ENCODE results near the gene IL36B. TPM values are rescaled to one million over a fixed set of nuclear protein-coding genes. Genes with fewer than 3 reads are reported as not detected.

Gene IL36B

DNA sequence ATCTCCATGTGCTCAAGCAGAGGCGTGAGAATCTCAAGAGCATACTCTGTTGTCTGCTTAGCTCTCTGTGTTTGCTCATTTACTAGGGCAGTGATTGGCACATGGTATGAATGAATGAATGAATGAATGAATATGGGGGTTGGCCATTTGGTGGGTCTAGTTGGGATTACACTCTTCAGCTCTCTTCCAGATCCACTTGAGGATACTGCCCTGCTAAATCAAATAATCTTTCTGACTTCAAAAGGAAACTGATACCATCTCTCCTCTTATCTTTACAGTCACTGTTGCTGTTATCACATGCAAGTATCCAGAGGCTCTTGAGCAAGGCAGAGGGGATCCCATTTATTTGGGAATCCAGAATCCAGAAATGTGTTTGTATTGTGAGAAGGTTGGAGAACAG, 72.9 kb downstream of the IL36B start:
- H4K8ac ChIP-seq (ENCODE audit: low read length), result no peak overlapping the region
- H3K23ac ChIP-seq (ENCODE audit: low read length in 2 of 2), result no peak overlapping the region
- no peak overlapping the region for H3K14ac ChIP-seq (ENCODE audit: low read length in 2 of 2)
- no peak overlapping the region for H3K27ac ChIP-seq (ENCODE audit: low read length, poor library complexity, severe bottlenecking)
- no peak for DNase-seq
- H2BK15ac ChIP-seq (ENCODE audit: low read depth, poor library complexity, severe bottlenecking), result no peak overlapping the region
- no peak overlapping the region for H2BK5ac ChIP-seq (ENCODE audit: low read depth, low read length, poor library complexity, severe bottlenecking)
- H2AFZ ChIP-seq (ENCODE audit: low read depth, low read length), result no peak overlapping the region
- no peak overlapping the region for H3K4me2 ChIP-seq (ENCODE audit: low read length, poor library complexity, severe bottlenecking)
- no peak overlapping the region for H2BK120ac ChIP-seq (ENCODE audit: low read depth, low read length)
- H4K91ac ChIP-seq (ENCODE audit: low read length), result no peak overlapping the region
- WGBS, result 86% methylated on average over 1 of the region's 1 CpG
- no peak overlapping the region for H2AK5ac ChIP-seq (ENCODE audit: low read length, severe bottlenecking)
- H3K18ac ChIP-seq (ENCODE audit: low read depth in 1 of 2, low read length in 2 of 2), result no peak overlapping the region
- no peaks in the 10 kb centered on the region for H3K9me3 ChIP-seq (ENCODE audit: control insufficient read depth, low read length)
- no peak overlapping the region for H3K4ac ChIP-seq (ENCODE audit: low read depth in 1 of 2, low read length in 2 of 2)
- no peaks in the 10 kb centered on the region for H3K79me1 ChIP-seq (replicated peaks; ENCODE audit: low read length, poor library complexity, severe bottlenecking)
- no peak overlapping the region for H3K9ac ChIP-seq (ENCODE audit: low read length)
- H2BK12ac ChIP-seq (ENCODE audit: low read length in 2 of 2), result no peak overlapping the region
- no peak overlapping the region for H3K4me3 ChIP-seq (ENCODE audit: insufficient read depth in 1 of 2, low read depth in 1 of 2, low read length in 2 of 2)
- H3K27me3 ChIP-seq (ENCODE audit: control insufficient read depth in 1 of 2, insufficient read depth in 1 of 2, low read length in 2 of 2), result peaks cover 68 to 74% of the 10 kb centered on the region in 2 experiments
- H3K36me3 ChIP-seq (ENCODE audit: control insufficient read depth in 1 of 2, insufficient read depth in 2 of 2, low read depth in 1 of 2, low read length in 2 of 2), result no peaks in the 10 kb centered on the region
- no peaks in the 10 kb centered on the region for H3K4me1 ChIP-seq (ENCODE audit: control insufficient read depth, insufficient read depth, low read depth, low read length)

DNA sequence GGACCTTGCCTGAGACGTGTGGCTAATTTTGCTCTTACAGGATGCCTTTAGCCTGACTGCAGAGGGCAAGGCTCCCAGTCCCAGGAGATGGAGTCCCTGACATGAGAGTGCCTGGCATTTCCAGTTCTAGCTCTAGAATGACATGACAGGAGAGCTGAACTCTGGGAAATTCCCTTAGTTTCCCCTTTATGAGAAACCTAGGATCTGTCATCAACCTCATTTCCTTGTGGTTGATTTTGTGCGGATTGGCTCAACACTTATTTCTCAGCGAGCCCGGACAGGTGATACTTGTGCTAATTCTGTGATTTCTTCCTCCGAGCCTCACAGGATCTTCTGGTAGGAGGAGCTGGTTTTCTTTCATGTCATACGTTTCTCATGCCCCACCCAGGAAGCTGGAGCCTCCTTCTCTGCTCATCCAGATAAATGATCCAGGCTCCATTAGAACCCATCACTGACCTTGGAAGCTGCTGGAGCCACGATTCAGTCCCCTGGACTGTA, 75.1 kb downstream of the IL36B start, which contains the start of gene IL36G:
IL36G (plus strand) TSS at position 448 of the 498 bp plus-strand sequence. CDS start 633 bp downstream, outside the sequence.
- WGBS, result 75% methylated on average over 7 of the region's 7 CpGs
- Histone ChIP-seq H3K23ac (ENCODE audit: low read length in 2 of 2) (no peak within 1 kb of the TSS), H3K4ac (ENCODE audit: low read depth in 1 of 2, low read length in 2 of 2) (no peak within 1 kb of the TSS), H3K14ac (ENCODE audit: low read length in 2 of 2) (no peak within 1 kb of the TSS), H3K4me2 (ENCODE audit: low read length, poor library complexity, severe bottlenecking) (no peak within 1 kb of the TSS), H3K27ac (ENCODE audit: low read length, poor library complexity, severe bottlenecking) (no peak within 1 kb of the TSS), H3K4me3 (ENCODE audit: insufficient read depth in 1 of 2, low read depth in 1 of 2, low read length in 2 of 2) (no peak within 1 kb of the TSS), H3K9me3 (ENCODE audit: control insufficient read depth, low read length) (no peaks in the 10 kb centered on the region), H3K9ac (ENCODE audit: low read length) (no peak within 1 kb of the TSS), H3K18ac (ENCODE audit: low read depth in 1 of 2, low read length in 2 of 2) (no peak within 1 kb of the TSS), H2BK15ac (ENCODE audit: low read depth, poor library complexity, severe bottlenecking) (no peak within 1 kb of the TSS), H4K91ac (ENCODE audit: low read length) (no peak within 1 kb of the TSS), H2BK12ac (ENCODE audit: low read length in 2 of 2) (no peak within 1 kb of the TSS), H3K27me3 (ENCODE audit: control insufficient read depth in 1 of 2, insufficient read depth in 1 of 2, low read length in 2 of 2) (peaks cover 67 to 76% of the 10 kb centered on the region in 2 experiments), H2AK5ac (ENCODE audit: low read length, severe bottlenecking) (no peak within 1 kb of the TSS), H3K79me1 (replicated peaks; ENCODE audit: low read length, poor library complexity, severe bottlenecking) (no peaks in the 10 kb centered on the region), H4K8ac (ENCODE audit: low read length) (no peak within 1 kb of the TSS), H2AFZ (ENCODE audit: low read depth, low read length) (no peak within 1 kb of the TSS), H3K36me3 (ENCODE audit: control insufficient read depth in 1 of 2, insufficient read depth in 2 of 2, low read depth in 1 of 2, low read length in 2 of 2) (no peaks in the 10 kb centered on the region), H2BK120ac (ENCODE audit: low read depth, low read length) (peak within 1 kb of the TSS; percentile 27), H3K4me1 (ENCODE audit: control insufficient read depth, insufficient read depth, low read depth, low read length) (no peaks in the 10 kb centered on the region), H2BK5ac (ENCODE audit: low read depth, low read length, poor library complexity, severe bottlenecking) (no peak within 1 kb of the TSS)
- DNase-seq, result no peak

Small RNA genes within 50 kb of the gene (small RNA-seq; reads per million reads assigned to genes)
- not detected for gene HMGN2P23 (ENCODE audit: low read depth)
- not detected for gene RNU6-1180P (ENCODE audit: low read depth)
